ENCODE results near the gene TAB2. TPM values are rescaled to one million over a fixed set of nuclear protein-coding genes. Genes with fewer than 3 reads are reported as not detected.

The TAB2 gene
- total and polyA plus RNA-seq, 2 experiments from 2014 or later: 13.8 to 39.0 TPM

- H3K27ac ChIP-seq: no peak overlapping the region
- DNase-seq (ENCODE audit: low read depth in 1 of 2, low spot score in 1 of 2): no peak
- H3K27me3 ChIP-seq: no peaks in the 10 kb centered on the region
- H3K4me1 ChIP-seq (ENCODE audit: low read depth): peaks cover 5% of the 10 kb centered on the region
- no peaks in the 10 kb centered on the region for H3K9me3 ChIP-seq (ENCODE audit: low read depth)
- no peak overlapping the region for H3K4me3 ChIP-seq
- H3K36me3 ChIP-seq: no peaks in the 10 kb centered on the region
- TF ChIP-seq CTCF (IDR thresholded peaks at IDR 0.05; ENCODE audit: low read depth, low read length): no peak
Measured at GRCh38 chr6:149372062-149372461, 54.5 kb downstream of the TAB2 start.

DNA sequence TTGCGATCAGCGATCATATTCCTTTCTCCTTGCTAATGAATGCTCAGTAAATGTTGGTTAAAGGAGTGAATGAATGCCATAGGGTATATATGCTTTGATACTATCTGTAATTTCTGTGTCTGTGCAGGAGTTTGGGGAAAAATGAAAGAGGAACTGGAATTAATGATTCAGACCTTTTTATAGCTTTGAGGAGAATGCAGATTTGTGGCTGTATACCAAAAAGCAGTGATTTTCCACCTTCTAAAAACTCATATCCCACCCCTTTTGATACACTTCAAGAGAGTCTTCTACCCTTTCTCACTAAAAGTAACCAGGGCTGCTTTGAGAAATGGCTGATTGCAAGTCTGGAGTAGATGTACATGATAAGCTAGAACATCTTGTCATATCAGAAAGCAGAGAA, 56.0 kb downstream of the TAB2 start:
- no peak for DNase-seq (ENCODE audit: low read depth in 1 of 2, low spot score in 1 of 2)
- no peak for TF ChIP-seq CTCF (IDR thresholded peaks at IDR 0.05; ENCODE audit: low read depth, low read length)
- no peaks in the 10 kb centered on the region for H3K4me1 ChIP-seq (ENCODE audit: low read depth)
- H3K27ac ChIP-seq: no peak overlapping the region
- H3K27me3 ChIP-seq: no peaks in the 10 kb centered on the region
- peaks cover 8% of the 10 kb centered on the region for H3K36me3 ChIP-seq
- H3K9me3 ChIP-seq (ENCODE audit: low read depth): no peaks in the 10 kb centered on the region
- H3K4me3 ChIP-seq: no peak overlapping the region

DNA sequence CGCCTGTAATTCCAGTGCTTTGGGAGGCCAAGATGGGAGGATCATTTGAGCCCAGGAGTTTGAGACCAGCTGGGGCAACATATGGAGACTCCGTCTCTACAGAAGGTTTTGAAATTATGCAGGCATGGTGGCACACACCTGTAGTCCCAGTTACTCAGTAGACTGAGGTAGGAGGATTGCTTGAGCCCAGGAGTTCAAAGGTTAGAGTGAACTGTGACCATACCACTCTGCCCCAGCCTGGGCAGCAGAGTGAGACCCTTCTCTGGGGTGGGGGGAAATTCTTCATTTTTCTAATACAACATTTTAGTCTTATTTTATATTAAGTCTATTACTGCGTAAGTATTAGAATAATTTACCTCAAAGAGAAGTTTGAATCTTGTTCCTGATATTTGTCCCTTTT, 62.5 kb downstream of the TAB2 start:
- Histone ChIP-seq H3K27me3 (no peaks in the 10 kb centered on the region), H3K4me3 (no peak overlapping the region), H3K9me3 (ENCODE audit: low read depth) (no peaks in the 10 kb centered on the region), H3K36me3 (peaks cover 50% of the 10 kb centered on the region), H3K4me1 (ENCODE audit: low read depth) (no peaks in the 10 kb centered on the region), H3K27ac (no peak overlapping the region)
- no peak for TF ChIP-seq CTCF (IDR thresholded peaks at IDR 0.05; ENCODE audit: low read depth, low read length)
- no peak for DNase-seq (ENCODE audit: low read depth in 1 of 2, low spot score in 1 of 2)

- Histone ChIP-seq H3K4me1 (ENCODE audit: low read depth) (no peaks in the 10 kb centered on the region), H3K36me3 (peaks cover 50% of the 10 kb centered on the region), H3K27ac (no peak overlapping the region), H3K4me3 (no peak overlapping the region), H3K9me3 (ENCODE audit: low read depth) (no peaks in the 10 kb centered on the region), H3K27me3 (no peaks in the 10 kb centered on the region)
- no peak for TF ChIP-seq CTCF (IDR thresholded peaks at IDR 0.05; ENCODE audit: low read depth, low read length)
- no peak for DNase-seq (ENCODE audit: low read depth in 1 of 2, low spot score in 1 of 2)
Measured at GRCh38 chr6:149380523-149380922, 63.0 kb downstream of the TAB2 start.

- peak overlapping the region; percentile 21 for H3K27ac ChIP-seq
- no peak for TF ChIP-seq CTCF (IDR thresholded peaks at IDR 0.05; ENCODE audit: low read depth, low read length)
- H3K9me3 ChIP-seq (ENCODE audit: low read depth): no peaks in the 10 kb centered on the region
- no peak overlapping the region for H3K4me3 ChIP-seq
- H3K27me3 ChIP-seq: no peaks in the 10 kb centered on the region
- no peak for DNase-seq (ENCODE audit: low read depth in 1 of 2, low spot score in 1 of 2)
- no peaks in the 10 kb centered on the region for H3K4me1 ChIP-seq (ENCODE audit: low read depth)
- H3K36me3 ChIP-seq: peaks cover 43% of the 10 kb centered on the region
Measured at GRCh38 chr6:149383371-149383770, 65.9 kb downstream of the TAB2 start.

DNA sequence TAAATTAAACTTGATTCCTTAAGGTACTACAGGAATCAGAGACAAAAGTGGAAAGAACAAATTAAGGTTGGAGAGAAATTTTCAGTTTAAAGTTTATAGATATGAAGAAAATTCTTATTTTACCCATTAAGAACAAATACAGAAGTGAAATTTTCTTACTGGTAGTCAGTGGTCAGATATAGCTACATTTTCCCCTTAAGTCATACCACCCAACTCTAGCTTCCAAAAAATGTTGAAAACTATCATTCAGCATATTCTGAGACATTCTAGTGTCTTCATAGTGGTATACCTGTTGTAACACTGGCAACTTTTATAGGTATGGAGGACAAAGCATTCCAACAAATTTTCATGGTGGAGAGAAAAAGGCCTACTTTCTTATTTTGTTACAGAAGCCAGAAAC, 67.0 kb downstream of the TAB2 start:
- Histone ChIP-seq H3K4me3 (no peak overlapping the region), H3K27me3 (no peaks in the 10 kb centered on the region), H3K9me3 (ENCODE audit: low read depth) (no peaks in the 10 kb centered on the region), H3K27ac (no peak overlapping the region), H3K4me1 (ENCODE audit: low read depth) (no peaks in the 10 kb centered on the region), H3K36me3 (peaks cover 32% of the 10 kb centered on the region)
- DNase-seq (ENCODE audit: low read depth in 1 of 2, low spot score in 1 of 2): no peak
- TF ChIP-seq CTCF (IDR thresholded peaks at IDR 0.05; ENCODE audit: low read depth, low read length): no peak
